Tibial artery (tissue), 4 donors: ENCODE results near the gene C1QTNF8.

Source experiments
- DNase-seq, 2 donors: peaks; one replicate each; pipeline ENCODE4 v3.0.0-alpha.2; 2019
- H3K27ac ChIP-seq, 2 donors: fragments of 200-600 bp; sonication (generic) in 1 of 2; 1 replicate in 1 of 2; 2 replicates in 1 of 2; pipeline ENCODE4 v1.5.1; 2018 to 2019; ENCODE audit warnings: mild to moderate bottlenecking in 1 of 2
- H3K27me3 ChIP-seq, 2 donors: fragments of 200-600 bp; sonication (generic) in 1 of 2; one replicate each; pipeline versions ENCODE4 v1.5.1 to v1.6.0; 2016 to 2019
- H3K36me3 ChIP-seq, 3 donors: fragments of 200-600 bp; sonication (generic) in 2 of 3; one replicate each; pipeline ENCODE4 v1.5.1; 2016 to 2019; ENCODE audit warnings: mild to moderate bottlenecking in 2 of 3
- H3K4me1 ChIP-seq, 4 donors: fragments of 200-600 bp; sonication (generic) in 2 of 4; 1 replicate in 3 of 4; 2 replicates in 1 of 4; pipeline ENCODE4 v1.5.1; 2016 to 2019
- H3K4me3 ChIP-seq, 2 donors: fragments of 200-600 bp; sonication (generic) in 1 of 2; 1 replicate in 1 of 2; 2 replicates in 1 of 2; pipeline ENCODE4 v1.5.1; 2018 to 2019; ENCODE audit warnings: mild to moderate bottlenecking in 2 of 2
- H3K9me3 ChIP-seq, 3 donors: fragments of 200-600 bp; sonication (generic) in 1 of 3; one replicate each; pipeline ENCODE4 v1.5.1; 2016 to 2019
- CTCF ChIP-seq, 2 experiments: fragments of 200-600 bp in 1 of 2; fragments of 450-650 bp in 1 of 2; IDR thresholded peaks; one replicate each; pipeline ENCODE4 v1.5.1; 2017 to 2019; ENCODE audit warnings: antibody characterized with exemption in 2 of 2, mild to moderate bottlenecking in 1 of 2, moderate library complexity in 1 of 2
- intact Hi-C: fragments of 100-400 bp; cut with DNase I; formaldehyde crosslinking; loops from one replicate; pipeline ENCODE4 v1.15.0; 2023; ENCODE audit warnings: low total_unique reads

Gene C1QTNF8

DNA sequence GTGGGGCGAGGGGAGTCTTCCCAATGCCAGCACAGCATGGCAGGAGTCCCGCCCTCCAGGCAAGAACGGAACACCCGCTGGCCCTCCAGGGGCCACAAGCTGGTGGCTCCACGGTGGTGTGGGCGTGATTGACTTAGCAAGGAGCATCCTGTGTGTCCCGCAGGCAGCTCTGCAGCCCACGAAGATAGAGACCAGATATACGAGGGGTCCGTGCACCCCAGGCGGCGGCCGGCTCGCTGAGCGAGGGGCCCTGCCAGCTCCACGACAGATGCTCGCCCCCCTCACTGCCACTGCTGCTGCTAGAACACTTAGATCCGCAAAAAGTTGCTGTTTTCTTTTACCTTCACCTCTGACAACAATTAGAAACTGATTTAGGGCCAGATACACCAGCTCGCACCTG lies 46.9 kb upstream of the C1QTNF8 start:
- no peak for TF ChIP-seq CTCF (IDR thresholded peaks at IDR 0.05)
- Histone ChIP-seq H3K4me3 (no peak overlapping the region), H3K27ac (no peak overlapping the region), H3K27me3 (peaks cover 0 to 16% of the 10 kb centered on the region in 2 donors), H3K36me3 (no peaks in the 10 kb centered on the region), H3K4me1 (no peaks in the 10 kb centered on the region), H3K9me3 (no peaks in the 10 kb centered on the region)
- intact Hi-C loops: no loop called here
- no peak for DNase-seq

DNA sequence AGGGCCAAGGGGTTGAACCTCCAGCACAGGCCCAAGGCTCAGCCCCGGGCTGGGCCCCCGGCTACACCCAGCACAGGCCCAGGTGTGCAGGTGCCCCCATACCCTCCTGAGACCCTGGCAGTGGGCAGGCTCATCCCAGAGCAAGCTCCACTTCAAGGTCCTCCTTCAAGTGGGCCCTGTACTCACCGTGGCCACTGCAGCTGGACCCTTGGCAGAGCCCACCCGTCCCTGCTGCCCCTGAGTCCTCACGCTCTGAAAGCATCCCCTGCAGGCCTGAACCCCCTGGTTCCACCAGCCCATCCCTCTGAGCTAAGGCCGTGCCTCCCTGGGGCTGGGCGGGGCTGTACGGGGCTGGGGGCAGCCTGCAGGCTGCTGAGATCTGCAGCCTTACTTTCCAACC lies 45.7 kb upstream of the C1QTNF8 start:
- Histone ChIP-seq H3K9me3 (no peaks in the 10 kb centered on the region), H3K27me3 (peaks cover 0 to 16% of the 10 kb centered on the region in 2 donors), H3K4me1 (no peaks in the 10 kb centered on the region), H3K36me3 (no peaks in the 10 kb centered on the region), H3K4me3 (no peak overlapping the region), H3K27ac (no peak overlapping the region)
- no peak for TF ChIP-seq CTCF (IDR thresholded peaks at IDR 0.05)
- intact Hi-C loops: no loop called here
- no peak for DNase-seq

- Histone ChIP-seq H3K27ac (no peak overlapping the region), H3K4me3 (no peak overlapping the region), H3K36me3 (no peaks in the 10 kb centered on the region), H3K9me3 (no peaks in the 10 kb centered on the region), H3K27me3 (peaks cover 0 to 16% of the 10 kb centered on the region in 2 donors), H3K4me1 (no peaks in the 10 kb centered on the region)
- intact Hi-C loops: no loop called here
- TF ChIP-seq CTCF (IDR thresholded peaks at IDR 0.05): no peak
- DNase-seq: no peak
Observed at GRCh38 chr16:1141191-1141590, 45.1 kb upstream of the C1QTNF8 start.

GRCh38 chr16:1140582-1141162 lies 44.6 kb upstream of the C1QTNF8 start:
- no peak for DNase-seq
- H3K27me3 ChIP-seq: peaks cover 0 to 16% of the 10 kb centered on the region in 2 donors
- no peaks in the 10 kb centered on the region for H3K9me3 ChIP-seq
- H3K36me3 ChIP-seq: no peaks in the 10 kb centered on the region
- H3K27ac ChIP-seq: no peak overlapping the region
- H3K4me1 ChIP-seq: no peaks in the 10 kb centered on the region
- TF ChIP-seq CTCF (IDR thresholded peaks at IDR 0.05): no peak
- no peak overlapping the region for H3K4me3 ChIP-seq
- intact Hi-C loops: no loop called here

DNA sequence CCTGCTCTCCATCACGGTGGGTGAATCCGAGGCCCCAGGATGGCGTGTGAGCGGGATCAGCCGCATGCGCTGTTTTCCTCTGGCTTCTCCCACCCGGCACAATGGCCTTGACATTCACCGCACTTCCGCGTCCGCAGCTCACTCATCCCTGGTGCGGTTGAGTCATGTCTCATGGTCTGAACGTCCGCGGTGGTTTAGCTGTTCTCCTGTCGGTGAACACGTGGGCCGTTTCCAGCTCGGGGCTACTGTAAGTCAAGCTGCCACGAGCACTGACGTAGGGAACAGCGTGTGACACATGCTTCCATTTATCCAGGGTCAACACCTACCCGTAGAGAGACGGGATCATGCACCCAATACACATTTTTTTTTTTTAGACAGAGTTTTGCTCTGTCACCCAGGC lies 41.6 kb upstream of the C1QTNF8 start:
- Histone ChIP-seq H3K27ac (no peak overlapping the region), H3K4me1 (no peaks in the 10 kb centered on the region), H3K27me3 (peaks cover 0 to 42% of the 10 kb centered on the region in 2 donors), H3K36me3 (no peaks in the 10 kb centered on the region), H3K4me3 (no peak overlapping the region), H3K9me3 (no peaks in the 10 kb centered on the region)
- TF ChIP-seq CTCF (IDR thresholded peaks at IDR 0.05): no peak
- no peak for DNase-seq
- intact Hi-C loops: no loop called here

- no peak overlapping the region for H3K4me3 ChIP-seq
- no peak overlapping the region for H3K27ac ChIP-seq
- H3K36me3 ChIP-seq: no peaks in the 10 kb centered on the region
- DNase-seq: no peak
- no peak for TF ChIP-seq CTCF (IDR thresholded peaks at IDR 0.05)
- peaks cover 0 to 27% of the 10 kb centered on the region in 2 donors for H3K27me3 ChIP-seq
- no peaks in the 10 kb centered on the region for H3K4me1 ChIP-seq
- intact Hi-C loops: no loop called here
- no peaks in the 10 kb centered on the region for H3K9me3 ChIP-seq
Observed at GRCh38 chr16:1135459-1135825, 39.4 kb upstream of the C1QTNF8 start.
